Calu3 (cell line): Measurements from ENCODE around the gene DDX4. TPM values are rescaled to one million over a fixed set of nuclear protein-coding genes. Genes with fewer than 3 reads are reported as not detected.
"Not testable (repeated sequence)": the region's sequence is repeated elsewhere in the genome, so short reads cannot be mapped to it uniquely, and the experiment has no call there.

Experiments used
- BruUV-seq: library from RNA; stranded (reverse); fragments of 400-500 nt; replicated peaks from 2 replicates; lab custom pipeline; 2021; lab: Mats Ljungman, UMichigan
- CTCF ChIA-PET: fragments of 300-600 bp; sonication (Branson Sonifier 250); formaldehyde crosslinking; loops from one replicate; lab custom pipeline; 2022; ENCODE audit warnings: antibody characterized with exemption; lab: Charles Lee
- DNase-seq: peaks from one replicate; pipeline ENCODE4 v3.0.0; 2022
- H3K27ac Mint-ChIP-seq: one replicate; pipeline ENCODE4 v1.8.0; 2022; ENCODE audit warnings: mixed read lengths; ENCODE audit not compliant: unreplicated experiment
- H3K27me3 Mint-ChIP-seq: one replicate; pipeline ENCODE4 v1.8.0; 2022; ENCODE audit warnings: mixed read lengths; ENCODE audit not compliant: unreplicated experiment
- H3K36me3 Mint-ChIP-seq: one replicate; pipeline ENCODE4 v1.8.0; 2022; ENCODE audit warnings: mild to moderate bottlenecking, moderate library complexity, mixed read lengths; ENCODE audit not compliant: insufficient read depth, unreplicated experiment
- H3K4me1 Mint-ChIP-seq: one replicate; pipeline ENCODE4 v1.8.0; 2022; ENCODE audit warnings: mild to moderate bottlenecking, low read depth, mixed read lengths; ENCODE audit not compliant: unreplicated experiment
- H3K4me3 Mint-ChIP-seq: one replicate; pipeline ENCODE4 v1.8.0; 2022; ENCODE audit warnings: mild to moderate bottlenecking, low read depth, moderate library complexity, mixed read lengths; ENCODE audit not compliant: unreplicated experiment
- H3K9me3 Mint-ChIP-seq: one replicate; pipeline ENCODE4 v1.8.0; 2022; ENCODE audit warnings: low read depth, mixed read lengths; ENCODE audit not compliant: unreplicated experiment
- intact Hi-C: fragments of 100-400 bp; cut with micrococcal nuclease; formaldehyde crosslinking; loops from one replicate; pipeline ENCODE4 v1.10.0; 2022; ENCODE audit not compliant: unreplicated experiment
- total RNA-seq: library from RNA; stranded (reverse); gene quantifications from 2 replicates; pipeline ENCODE4 v1.2.3, GENCODE V29; 2022
- TF ChIP-seq, protein P1 (sequence below): fragments of 200-600 bp; IDR thresholded peaks from one replicate; pipeline ENCODE4 v1.8.0; 2022; ENCODE audit warnings: antibody characterized with exemption; ENCODE audit not compliant: unreplicated experiment

The DDX4 gene
- total RNA-seq, 1 experiment from 2014 or later = not detected

DNA sequence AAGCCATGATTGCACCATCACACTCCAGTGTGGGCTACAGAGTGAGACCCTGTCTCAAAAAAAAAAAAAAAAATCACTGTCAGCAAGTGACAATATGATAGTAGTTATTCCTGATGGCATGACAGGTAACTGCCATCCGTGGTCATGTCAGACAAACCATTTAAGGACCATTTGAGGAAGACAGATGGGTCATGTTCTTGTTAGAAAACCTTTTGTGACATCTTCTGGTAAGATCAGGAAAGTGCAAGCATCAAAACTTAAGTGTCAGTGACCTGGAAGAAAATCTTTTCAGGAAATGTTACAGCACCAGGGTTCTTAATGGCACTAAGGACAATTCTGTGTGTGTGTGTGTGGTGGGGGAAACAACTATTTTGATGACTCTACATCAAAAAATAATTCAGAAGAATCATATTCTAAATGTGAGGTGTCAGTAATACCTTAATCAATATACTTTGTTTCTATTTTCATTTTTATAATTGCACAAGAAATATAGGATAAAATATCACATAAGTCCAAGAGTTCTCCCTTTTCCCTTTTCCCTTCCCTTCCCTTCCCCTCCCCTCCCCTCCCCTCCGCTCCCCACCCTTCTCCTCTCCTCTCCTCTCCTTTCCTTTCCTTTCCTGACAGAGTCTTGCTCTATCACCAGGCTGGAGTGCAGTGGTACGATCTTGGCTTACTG lies 43.6 kb upstream of the DDX4 start:
- no peak overlapping the region for H3K4me3 Mint-ChIP-seq

GRCh38 chr5:55696704-55697103 lies 41.2 kb upstream of the DDX4 start:
- H3K4me1 Mint-ChIP-seq, DNase-seq, CTCF ChIA-PET, H3K9me3 Mint-ChIP-seq, H3K27ac Mint-ChIP-seq, H3K36me3 Mint-ChIP-seq, H3K4me3 Mint-ChIP-seq, intact Hi-C loops, BruUV-seq, H3K27me3 Mint-ChIP-seq: not testable (repeated sequence)

More for the DNA sequence above, 43.6 kb upstream of the DDX4 start:
- H3K27me3 Mint-ChIP-seq = no peaks in the 10 kb centered on the region
- no peak overlapping the region for H3K27ac Mint-ChIP-seq
- intact Hi-C loops = loop anchor here (5.0 kb wide), 2 partner anchors 147 to 507 kb away; no protein-coding TSS in a partner anchor
- H3K9me3 Mint-ChIP-seq = no peaks in the 10 kb centered on the region
- TF ChIP-seq, protein P1, sequence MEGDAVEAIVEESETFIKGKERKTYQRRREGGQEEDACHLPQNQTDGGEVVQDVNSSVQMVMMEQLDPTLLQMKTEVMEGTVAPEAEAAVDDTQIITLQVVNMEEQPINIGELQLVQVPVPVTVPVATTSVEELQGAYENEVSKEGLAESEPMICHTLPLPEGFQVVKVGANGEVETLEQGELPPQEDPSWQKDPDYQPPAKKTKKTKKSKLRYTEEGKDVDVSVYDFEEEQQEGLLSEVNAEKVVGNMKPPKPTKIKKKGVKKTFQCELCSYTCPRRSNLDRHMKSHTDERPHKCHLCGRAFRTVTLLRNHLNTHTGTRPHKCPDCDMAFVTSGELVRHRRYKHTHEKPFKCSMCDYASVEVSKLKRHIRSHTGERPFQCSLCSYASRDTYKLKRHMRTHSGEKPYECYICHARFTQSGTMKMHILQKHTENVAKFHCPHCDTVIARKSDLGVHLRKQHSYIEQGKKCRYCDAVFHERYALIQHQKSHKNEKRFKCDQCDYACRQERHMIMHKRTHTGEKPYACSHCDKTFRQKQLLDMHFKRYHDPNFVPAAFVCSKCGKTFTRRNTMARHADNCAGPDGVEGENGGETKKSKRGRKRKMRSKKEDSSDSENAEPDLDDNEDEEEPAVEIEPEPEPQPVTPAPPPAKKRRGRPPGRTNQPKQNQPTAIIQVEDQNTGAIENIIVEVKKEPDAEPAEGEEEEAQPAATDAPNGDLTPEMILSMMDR = no peak
- peaks cover 5% of the 10 kb centered on the region for H3K36me3 Mint-ChIP-seq
- BruUV-seq = no TSS peak
- CTCF ChIA-PET = no interaction called here
- peaks cover 14% of the 10 kb centered on the region for H3K4me1 Mint-ChIP-seq
- no peak for DNase-seq

- Mint-ChIP-seq H3K27ac (no peak overlapping the region), H3K4me3 (no peak overlapping the region), H3K27me3 (no peaks in the 10 kb centered on the region), H3K4me1 (no peaks in the 10 kb centered on the region), H3K36me3 (peaks cover 5% of the 10 kb centered on the region), H3K9me3 (no peaks in the 10 kb centered on the region)
- no peak for DNase-seq
- TF ChIP-seq, protein P1 = no peak
- BruUV-seq = no TSS peak
- CTCF ChIA-PET = interaction anchor here (0.7 kb wide), 1 partner anchor 14 kb away, joined by 6 read pairs; no protein-coding TSS in a partner anchor
- intact Hi-C loops = no loop called here
Measured at GRCh38 chr5:55699041-55699688, 38.7 kb upstream of the DDX4 start.

GRCh38 chr5:55700745-55701144 lies 37.1 kb upstream of the DDX4 start:
- DNase-seq = no peak
- H3K27me3 Mint-ChIP-seq = no peaks in the 10 kb centered on the region
- H3K4me1 Mint-ChIP-seq = no peaks in the 10 kb centered on the region
- no TSS peak for BruUV-seq
- no peaks in the 10 kb centered on the region for H3K9me3 Mint-ChIP-seq
- intact Hi-C loops = no loop called here
- H3K27ac Mint-ChIP-seq = no peak overlapping the region
- no peak overlapping the region for H3K4me3 Mint-ChIP-seq
- TF ChIP-seq, protein P1 = no peak
- peaks cover 5% of the 10 kb centered on the region for H3K36me3 Mint-ChIP-seq
- CTCF ChIA-PET = no interaction called here
